DMS 273 treated with DMSO at 0.1 percent for 48 hours (cell line): ENCODE measurements around the gene C2orf92.
A peak's percentile ranks its signal among the peaks of the same experiment; 100 is the strongest.
"Not testable (repeated sequence)": the region's sequence is repeated elsewhere in the genome, so short reads cannot be mapped to it uniquely, and the experiment has no call there.

Experiments
- DNase-seq: peaks from one replicate; lab custom pipeline; 2025; lab: John Stamatoyannopoulos, UW

The C2orf92 gene

DNA sequence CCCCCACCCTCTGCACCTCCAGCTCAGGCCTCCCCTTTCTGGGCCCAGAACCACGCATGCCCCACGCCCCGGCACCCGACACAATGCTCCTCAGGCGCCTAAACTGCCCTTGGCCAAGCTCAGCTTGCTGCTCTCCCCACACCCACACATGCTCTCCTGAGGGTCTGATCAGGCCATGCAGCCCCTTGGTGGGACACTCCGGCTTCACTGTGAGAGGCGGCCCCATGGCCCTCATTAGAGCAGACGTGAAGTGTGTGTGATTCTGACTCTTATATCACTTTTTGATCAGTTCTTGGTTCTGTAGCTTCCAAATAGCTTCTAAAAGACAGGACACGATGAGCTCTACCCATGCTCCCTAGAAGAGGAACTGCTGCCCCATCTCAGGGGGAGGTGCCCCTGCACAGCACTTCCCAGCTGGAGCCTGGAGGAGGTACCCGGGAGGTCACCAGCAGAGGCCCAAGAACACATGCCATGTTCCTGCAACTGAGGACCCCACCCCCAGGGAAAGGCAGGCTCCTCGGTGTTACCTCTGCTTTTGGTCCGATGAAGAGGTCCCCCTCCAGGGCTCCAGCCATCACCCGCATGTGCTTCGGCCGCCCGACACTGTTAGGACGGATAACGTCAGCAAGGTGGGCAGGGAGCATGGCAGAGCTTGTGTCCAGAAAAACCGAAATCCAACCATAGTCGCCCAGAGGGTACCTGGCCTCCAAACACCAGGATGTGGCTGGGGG is 9.3 kb upstream of the C2orf92 start:
- no peak for DNase-seq

- no peak for DNase-seq
These were observed 8.6 kb upstream of the C2orf92 start for GRCh38 chr2:97660775-97661389.

- DNase-seq, result no peak
These were observed 7.6 kb upstream of the C2orf92 start for GRCh38 chr2:97661927-97662326.

GRCh38 chr2:97662386-97662894 is 7.1 kb upstream of the C2orf92 start:
- no peak for DNase-seq

DNA sequence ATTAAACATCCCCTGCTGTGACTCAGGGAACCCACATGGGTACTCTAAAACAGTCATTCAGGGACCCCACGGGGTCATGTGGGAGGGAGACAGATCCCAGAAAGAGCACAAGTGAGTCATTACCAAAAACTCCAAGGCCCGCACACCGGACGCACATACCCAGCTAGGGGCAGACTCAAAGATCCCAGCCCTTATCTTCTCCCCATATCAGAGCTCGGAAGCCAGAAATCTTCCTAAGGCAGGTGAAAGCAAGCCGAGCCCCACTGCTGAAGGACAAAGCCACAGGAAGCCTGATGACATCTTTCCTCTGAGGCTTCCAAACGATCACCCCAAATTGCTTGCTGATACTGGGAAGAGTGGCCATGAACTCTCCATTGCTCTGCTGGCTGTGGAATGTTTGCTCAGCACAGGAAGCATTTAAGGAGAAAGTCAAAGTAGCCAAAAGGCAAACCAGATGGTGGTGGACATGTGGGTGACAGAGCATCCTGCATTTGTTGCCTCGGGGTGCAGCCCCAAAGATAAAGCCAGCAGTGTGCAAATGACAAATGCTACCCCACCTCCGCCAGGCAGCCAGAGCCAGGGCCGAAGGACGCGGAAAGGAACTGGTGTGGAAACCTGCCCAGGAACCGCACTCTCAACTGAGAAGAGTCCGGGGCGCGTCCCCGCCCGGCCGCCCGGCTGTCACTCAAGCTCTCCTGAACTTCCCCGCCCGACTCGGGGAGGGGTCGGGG is 6.5 kb upstream of the C2orf92 start:
- peak; percentile 31 for DNase-seq

GRCh38 chr2:97663626-97663961 is 5.9 kb upstream of the C2orf92 start:
- DNase-seq, result no peak

- DNase-seq, result peak; percentile 97
These were observed 5.4 kb upstream of the C2orf92 start, which contains the start of gene ACTR1B for GRCh38 chr2:97663962-97664635. Gene ACTR1B (minus strand): TSS chr2:97664044. CDS start chr2:97663890, 154 bp downstream.

GRCh38 chr2:97664636-97664970 is 4.9 kb upstream of the C2orf92 start:
- DNase-seq, result no peak

- DNase-seq, result no peak
These were observed 958 bp downstream of the C2orf92 start for GRCh38 chr2:97670471-97670870.

GRCh38 chr2:97671526-97671925 is 2.0 kb downstream of the C2orf92 start:
- DNase-seq, result no peak

DNA sequence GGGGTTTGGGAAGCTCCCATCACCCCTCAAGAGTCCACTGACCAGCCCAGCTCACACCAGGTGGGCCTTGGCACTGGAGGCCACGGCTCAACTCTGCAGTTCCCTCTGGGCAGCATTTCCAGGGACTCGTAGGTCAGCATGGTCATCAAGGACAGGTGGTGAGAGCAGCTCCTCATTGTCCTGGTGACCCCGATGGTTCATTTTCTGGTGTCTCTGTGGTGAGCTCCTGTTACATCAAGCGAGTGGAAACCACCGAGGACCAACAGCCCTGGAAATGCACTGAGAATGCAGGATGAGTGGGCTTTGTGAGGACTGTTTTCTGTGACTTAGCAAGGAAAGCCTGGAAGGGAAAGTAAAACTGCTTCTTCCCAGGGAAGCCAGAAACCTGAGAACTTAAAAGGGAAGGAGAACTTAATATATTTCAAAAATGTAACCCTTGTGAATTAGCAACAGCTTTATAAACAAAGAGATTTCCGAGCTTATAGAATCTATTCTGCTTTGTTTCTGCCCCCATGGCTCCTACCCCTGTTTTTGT is 3.2 kb downstream of the C2orf92 start:
- not testable (repeated sequence) for DNase-seq

GRCh38 chr2:97673182-97673914 is 3.8 kb downstream of the C2orf92 start:
- DNase-seq, result no peak

- no peak for DNase-seq
These were observed 4.4 kb downstream of the C2orf92 start for GRCh38 chr2:97673915-97674283.

DNA sequence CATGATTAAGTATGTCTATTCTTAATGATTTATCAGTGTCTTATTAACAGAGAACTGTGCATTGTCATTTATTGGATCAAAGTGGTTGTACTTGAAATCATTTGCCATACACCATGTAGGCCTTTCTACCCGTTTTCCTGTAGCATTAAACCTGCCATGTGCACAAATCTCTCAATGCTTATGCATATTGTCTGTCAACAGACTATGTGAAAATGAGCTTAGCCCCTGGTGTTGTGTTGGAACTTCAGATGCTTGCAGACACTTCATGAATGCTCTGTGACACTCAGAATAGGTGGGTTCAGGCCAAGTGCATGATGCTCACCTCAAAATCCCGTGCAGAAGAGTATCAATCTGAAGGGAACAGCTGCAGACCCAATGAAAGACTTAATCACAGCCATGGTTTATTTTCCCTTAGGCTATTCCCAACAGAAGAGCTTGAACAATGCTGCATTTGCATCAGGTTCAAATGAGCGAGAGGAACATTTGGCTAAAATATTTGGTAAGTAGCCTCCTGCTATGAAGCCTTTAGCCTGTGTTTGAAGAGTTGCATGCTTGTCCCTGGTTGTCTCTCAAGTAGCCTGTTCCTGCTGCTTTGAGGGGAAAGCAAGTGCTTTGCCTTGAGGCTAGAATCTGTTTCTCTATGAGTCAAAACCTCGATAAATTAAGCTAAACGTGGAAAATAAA is 6.1 kb downstream of the C2orf92 start:
- no peak for DNase-seq

- no peak for DNase-seq
These were observed 7.1 kb downstream of the C2orf92 start for GRCh38 chr2:97676620-97677019.

DNA sequence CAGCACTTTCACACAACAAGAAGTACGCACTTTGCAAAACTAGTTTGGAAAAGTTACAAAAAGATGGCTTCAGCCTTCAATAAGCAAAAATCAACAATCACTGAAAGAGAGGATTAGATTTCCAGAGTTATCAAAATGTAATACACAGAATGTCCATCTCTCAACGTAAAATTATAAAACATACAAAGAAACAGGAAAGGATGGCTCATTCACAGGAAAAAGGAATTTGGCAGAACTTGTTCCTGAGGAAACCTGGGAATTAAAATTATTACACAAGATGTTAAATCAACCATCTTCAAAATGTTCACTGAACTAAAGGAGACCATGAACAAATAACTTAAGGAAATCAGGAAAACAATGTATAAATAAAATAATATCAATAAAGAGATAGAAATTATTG is 8.0 kb downstream of the C2orf92 start:
- DNase-seq, result no peak

GRCh38 chr2:97678298-97678697 is 8.8 kb downstream of the C2orf92 start:
- DNase-seq, result no peak

- DNase-seq, result not testable (repeated sequence)
These were observed 17.7 kb downstream of the C2orf92 start for GRCh38 chr2:97687235-97687634.

DNA sequence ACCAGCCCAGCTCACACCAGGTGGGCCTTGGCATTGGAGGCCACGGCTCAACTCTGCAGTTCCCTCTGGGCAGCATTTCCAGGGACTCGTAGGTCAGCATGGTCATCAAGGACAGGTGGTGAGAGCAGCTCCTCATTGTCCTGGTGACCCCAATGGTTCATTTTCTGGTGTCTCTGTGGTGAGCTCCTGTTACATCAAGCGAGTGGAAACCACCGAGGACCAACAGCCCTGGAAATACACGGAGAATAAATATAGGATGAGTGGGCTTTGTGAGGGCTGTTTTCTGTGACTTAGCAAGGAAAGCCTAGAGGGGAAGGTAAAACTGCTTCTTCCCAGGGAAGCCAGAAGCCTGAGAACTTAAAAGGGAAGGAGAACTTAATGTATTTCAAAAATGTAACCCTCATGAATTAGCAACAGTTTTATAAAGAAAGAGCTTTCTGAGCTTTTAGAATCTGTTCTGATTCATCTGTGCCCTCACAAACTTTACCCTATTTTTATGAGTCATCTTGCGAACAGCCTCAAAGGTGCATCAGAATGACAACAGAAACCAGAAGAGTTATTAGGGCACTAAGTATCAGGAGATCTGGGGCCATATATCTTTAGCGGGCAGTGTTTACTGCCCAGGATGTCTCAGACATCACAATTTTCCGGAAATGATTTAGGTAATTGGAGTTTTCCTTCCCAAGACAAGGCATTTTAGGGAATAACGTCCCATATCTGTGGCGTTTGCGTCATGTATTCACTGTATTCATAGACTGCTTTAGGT is 18.7 kb downstream of the C2orf92 start:
- DNase-seq, result no peak

DNA sequence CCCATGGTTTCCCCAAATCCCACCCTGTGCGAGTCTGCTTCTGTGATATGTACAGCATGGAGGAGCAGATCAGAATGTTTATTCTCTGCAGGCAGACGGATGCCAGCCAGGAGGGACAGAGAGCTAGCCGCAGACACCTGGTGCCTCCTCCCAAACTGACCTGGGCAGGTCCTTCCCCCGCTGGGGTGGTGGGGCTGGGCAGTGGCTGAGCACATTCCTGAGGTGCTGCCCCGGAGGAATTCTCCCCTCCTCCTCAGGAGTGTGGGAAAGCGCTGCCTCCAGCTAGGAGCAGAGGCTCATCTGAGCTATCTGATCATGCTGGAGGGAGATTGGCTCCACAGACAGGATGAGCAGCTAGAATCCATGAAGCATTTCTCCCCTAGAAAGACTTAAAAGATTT is 21.7 kb downstream of the C2orf92 start:
- DNase-seq, result no peak
